CD4-positive, alpha-beta T cell treated with Interferon gamma for 1 hour (primary cell): ENCODE data around the gene KCNK3.

Experiments
- DNase-seq: peaks from one replicate; pipeline ENCODE4 v3.0.0-alpha.2; 2020

Gene KCNK3

DNA sequence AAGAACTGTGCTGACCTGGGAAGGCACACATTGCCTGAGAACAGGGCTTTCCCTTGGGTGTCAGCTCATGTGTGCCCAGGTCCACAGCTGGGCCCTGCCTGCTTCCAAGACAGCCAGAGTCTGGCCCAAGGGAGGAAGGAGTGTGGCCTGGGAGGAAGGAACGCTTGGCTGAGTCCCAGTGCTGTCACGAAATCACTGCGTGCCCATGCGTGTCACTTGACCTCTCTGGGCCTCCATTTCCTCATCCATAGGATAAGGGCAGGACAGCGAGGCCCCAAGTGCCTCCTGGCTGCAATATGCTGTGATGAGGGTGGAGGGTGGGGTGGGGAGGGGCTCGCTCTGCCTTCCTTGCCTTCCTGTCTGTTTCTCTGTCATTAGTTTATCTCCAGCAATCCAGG is 642 bp upstream of the KCNK3 start:
- no peak for DNase-seq

DNA sequence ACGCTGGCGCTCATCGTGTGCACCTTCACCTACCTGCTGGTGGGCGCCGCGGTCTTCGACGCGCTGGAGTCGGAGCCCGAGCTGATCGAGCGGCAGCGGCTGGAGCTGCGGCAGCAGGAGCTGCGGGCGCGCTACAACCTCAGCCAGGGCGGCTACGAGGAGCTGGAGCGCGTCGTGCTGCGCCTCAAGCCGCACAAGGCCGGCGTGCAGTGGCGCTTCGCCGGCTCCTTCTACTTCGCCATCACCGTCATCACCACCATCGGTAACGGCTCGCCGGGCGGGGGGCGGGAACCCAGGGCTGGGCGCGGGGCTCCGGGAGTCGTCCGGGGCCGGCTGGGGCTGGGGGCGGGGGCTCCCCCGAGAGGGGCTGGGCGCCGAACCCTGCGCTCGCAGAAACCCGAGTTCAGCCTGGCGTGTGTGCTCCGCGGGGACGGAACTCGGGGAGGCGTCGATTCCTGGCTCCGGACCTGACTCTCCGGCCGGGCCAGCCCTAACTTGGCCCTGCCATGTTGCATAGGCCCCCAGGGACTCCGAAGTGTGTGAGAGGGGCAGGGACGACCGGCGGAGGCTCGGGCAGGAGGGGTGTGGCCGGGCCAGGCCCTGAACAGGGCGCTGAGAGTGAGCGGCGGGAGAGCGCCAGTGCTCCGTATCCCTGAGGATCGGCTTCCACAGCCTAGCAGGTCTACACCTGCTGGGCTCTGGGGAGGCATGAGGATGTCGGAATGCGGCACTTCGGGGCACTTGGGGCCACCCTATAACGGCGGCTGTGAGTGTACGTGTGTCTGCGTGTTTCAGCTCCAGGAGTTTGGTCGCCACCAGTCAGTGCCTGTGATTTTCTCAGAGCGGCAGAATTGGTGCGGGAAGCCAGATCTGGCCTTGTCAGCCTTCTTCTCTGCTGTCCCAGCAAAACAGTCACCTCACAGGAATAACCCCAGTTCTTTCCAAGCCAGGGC is 651 bp downstream of the KCNK3 start:
- DNase-seq: no peak

DNA sequence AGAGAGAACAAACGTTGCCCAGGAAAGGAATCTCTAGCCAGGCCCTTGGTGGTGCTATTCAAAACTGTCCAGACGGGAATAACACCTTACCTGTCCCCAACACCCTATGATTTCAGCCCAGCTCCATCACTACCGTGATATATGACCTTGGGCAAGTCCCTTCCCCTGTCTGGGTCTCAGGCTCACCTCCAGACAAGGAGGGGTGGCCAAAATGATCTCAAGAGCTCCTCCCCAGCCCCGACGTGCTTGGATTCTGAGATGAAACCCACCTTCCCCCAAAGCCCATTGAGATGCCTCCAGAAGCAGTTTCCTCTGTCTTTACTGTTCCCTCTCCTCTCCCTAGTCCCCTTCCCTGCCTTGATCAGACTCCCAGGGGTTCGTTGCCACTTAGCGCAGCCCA is 1.5 kb downstream of the KCNK3 start:
- no peak for DNase-seq

DNA sequence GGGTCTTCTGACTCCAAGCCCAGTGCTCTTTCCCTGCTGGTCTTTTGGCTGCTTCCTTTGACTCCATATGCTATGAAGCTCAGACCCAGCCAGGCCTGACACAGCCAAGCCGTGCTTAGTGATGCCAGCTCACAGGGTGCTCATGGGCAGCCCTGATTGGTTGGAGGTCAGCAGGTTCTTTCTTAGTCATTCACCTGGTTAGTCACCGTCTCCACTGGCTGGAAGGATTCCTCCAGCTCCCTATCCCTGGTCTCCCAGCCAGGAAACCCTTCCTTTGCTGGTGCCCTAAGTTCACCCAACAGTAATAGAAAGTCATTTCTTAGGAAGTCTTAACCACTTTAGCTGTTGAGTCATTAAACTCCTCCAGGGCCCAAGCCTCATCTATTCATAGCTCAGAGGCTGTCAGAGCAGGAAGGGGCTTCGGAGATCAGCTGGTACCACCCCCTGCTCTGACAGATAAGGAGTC is 3.9 kb downstream of the KCNK3 start:
- no peak for DNase-seq

DNA sequence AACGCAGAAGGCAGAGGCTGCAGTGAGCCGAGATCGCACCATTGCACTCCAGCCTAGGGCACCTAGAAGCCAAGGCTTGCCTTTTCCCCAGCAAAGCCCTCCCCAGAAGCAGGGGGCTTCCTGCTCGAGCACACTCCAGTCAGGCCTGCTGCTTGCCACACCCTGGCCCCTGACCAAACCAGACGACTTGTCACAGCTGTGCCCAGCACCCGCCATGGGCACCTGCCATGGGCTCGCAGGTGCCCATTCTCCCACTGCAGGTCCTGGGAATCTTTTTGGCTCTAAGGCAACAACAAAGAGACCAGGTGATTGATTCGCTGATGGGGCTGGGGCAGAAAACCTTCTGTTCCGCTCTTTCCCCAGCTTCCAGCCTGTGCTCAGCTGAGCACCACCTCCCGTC is 4.9 kb downstream of the KCNK3 start:
- DNase-seq: no peak

DNA sequence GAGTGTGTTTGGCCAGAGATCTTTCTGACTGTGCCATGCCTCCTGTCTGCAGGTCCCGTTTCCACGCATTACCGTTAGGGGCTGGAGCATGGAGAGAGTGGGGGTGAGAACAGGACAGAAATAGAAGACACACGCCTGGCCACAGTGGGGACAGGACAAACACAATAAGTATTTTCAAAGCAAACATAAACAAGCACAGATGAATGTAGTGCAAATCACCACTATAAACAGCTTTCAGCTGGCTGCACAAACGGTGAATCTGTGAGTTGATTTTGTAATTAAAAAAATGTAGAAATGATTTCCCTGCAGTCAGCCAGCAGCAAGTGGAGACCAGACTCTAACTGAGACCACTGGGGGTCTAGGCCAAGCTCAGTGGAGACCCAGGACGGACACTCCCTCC is 6.8 kb downstream of the KCNK3 start:
- DNase-seq: no peak

DNA sequence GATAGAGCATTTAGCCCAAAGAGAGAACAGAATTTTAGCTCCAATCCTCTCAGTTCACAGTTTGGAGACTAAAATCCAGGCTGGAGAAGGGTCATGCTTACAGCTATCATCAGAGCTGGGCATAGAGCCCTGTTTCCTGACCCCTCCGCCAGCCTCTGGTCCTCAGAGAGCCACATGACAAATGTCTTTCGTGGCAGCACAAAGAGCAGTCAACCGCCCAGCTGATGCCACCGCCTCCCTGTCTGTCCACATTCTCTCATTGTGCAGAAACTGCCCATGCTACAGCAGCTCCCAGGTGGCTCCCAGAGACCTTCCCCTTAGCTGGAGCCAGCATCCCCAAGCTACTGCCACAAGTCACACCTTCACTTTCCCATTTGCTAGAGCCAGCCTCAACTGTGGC is 7.6 kb downstream of the KCNK3 start:
- no peak for DNase-seq

DNA sequence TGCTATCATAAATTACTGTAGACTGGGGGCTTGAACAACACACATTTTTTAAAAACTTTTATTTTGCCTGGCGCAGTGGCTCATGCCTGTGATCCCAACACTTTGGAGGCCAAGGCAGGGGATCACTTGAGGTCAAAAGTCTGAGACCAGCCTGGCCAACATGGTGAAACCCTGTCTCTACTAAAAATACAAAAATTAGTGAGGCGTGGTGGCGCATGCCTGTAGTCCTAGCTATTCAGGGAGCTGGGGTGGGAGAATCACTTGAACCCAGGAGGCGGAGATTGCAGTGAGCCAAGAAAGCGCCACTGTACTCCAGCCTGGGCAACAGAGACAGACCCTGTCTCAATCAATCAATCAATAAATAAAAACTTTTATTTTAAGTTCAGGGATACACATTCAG is 9.1 kb downstream of the KCNK3 start:
- no peak for DNase-seq

DNA sequence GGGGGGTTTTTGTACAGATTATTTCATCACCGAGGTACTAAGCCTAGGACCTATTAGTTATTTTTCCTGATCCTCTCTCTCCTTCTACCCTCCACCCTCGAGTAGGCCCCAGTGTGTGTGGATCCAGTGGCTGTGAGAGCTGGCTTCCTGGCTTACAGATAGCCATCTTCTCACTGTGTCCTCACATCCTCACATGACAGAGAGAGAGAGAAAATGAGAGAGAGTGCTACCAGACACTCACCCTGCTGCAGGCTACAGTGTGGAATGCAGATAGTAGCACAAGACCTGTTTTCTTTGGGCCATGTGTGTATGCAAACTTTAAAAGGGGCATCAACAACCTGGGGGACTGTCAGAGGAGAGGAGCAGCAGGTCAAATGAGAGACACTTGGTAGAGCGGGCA is 9.5 kb downstream of the KCNK3 start:
- no peak for DNase-seq

DNA sequence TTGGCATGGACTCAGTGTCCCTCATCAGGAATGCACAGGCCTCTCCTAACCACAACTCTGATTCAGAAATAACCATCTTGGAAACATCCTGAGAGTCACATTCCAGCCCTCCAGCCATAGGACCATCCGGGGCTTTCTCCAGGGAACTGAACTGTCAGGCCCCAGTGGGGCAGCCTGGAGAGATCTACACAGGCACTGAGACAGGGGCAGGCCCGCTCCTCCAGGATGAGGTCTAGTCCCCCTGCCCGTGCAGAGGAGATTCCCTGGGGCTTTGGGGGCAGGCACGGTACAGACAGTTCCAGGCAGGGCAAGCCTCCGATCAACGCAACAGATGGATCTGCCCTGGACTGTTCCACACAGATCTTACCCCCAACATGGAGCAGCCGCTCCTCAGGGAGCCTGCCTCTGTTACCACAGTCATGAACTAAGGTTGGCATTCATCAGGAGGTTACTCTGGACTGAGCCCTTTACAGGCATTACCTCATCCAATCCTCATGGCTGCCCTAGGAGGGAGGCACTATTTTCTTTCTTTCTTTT is 12.0 kb downstream of the KCNK3 start:
- DNase-seq: no peak

DNA sequence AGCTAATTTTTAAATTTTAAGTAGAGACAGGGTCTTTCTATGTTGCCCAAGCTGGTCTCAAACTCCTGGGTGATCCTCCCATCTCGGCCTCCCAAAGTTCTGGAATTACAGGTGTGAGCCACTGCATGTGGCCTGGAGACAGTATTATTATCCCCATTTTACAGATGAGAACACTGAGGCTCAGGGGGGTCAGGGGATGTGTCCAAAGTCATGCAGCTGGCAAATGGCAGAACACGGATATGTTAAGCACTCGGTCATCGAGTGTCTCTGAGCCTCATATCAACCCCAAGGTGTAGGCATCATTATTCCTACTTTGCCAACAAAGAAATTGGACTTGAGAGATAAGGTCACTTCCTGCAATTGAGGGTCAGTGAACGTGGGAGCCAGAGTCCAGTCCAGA is 12.6 kb downstream of the KCNK3 start:
- no peak for DNase-seq

DNA sequence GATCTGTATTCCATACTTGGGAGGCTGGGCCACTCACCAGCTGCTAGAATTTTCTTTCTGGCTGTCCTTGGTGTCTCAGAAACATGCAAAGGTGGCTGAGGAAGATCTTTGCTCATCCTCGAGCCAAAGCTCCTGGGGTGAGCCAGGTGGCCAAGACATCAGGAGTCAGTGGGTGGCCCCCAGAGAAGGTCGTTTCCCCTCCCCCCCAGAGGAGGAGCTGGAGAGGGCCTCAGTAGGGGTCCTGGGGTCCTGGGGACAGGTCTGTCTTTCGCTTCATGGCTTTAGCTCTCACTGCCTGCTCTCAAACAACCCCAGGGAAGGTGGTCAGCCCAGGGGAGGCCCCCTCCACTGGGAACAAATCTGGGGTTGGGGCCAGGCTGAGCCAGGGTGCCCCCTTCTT is 13.6 kb downstream of the KCNK3 start:
- no peak for DNase-seq

DNA sequence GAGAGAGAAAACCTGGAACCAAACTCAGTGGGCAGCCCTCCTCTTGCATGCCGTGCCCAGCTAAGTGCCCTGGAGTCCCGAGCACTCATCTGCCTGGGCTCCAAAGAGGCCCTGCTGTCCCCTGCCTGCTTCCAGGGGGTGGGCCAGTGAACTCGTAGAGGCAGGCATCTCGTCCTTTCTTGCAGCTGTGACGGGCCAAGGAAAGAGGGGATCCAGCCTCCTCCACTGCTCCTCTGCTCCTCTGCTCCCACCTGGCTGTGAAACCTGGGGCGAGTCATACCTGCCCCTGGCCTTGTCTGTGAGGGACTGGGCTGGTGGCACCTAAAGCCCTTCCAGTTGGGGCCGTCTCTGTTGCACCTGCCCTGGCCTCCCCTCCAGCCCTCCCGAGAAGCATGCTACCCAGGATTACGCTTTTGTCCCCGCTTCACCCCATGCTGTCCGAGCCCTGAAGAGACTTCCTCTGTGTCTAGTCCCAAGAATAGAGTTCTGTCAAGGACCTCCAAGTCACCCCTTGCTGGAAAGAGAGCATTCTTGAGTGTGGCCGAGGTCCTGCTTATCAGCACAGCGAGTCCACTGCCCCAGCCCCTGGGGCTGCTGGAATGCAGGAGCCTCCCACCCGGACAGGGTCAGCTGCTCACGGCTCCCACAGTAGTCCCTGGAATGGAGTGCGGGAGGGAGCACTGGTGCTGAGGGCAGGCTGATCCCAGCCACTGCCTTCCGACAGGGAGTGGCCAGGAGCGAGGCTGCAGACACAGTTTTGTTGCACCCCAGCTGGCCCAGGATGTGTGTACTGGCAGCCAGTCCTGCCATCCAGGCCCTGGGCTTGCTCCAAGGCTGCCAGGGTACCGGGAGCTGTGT is 14.3 kb downstream of the KCNK3 start:
- no peak for DNase-seq

DNA sequence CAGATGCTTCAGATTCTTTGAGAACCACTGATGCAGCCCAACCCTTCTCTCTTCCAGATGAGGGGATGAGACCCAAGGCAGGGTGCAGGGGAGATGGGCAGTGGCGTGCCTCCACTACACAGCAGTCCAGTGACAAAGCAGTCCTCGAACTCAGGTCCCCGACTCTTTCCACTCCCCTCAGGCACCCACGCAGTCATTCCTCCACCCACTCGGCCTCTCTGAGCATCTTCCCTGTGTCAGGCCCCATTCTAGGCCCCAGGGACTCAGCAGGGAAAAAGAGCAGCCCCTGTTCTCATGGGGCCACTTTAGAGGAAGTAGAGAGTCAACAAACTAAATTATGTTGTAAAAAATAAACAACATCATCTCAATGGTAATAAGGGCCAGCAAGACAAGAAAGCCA is 15.2 kb downstream of the KCNK3 start:
- DNase-seq: no peak

DNA sequence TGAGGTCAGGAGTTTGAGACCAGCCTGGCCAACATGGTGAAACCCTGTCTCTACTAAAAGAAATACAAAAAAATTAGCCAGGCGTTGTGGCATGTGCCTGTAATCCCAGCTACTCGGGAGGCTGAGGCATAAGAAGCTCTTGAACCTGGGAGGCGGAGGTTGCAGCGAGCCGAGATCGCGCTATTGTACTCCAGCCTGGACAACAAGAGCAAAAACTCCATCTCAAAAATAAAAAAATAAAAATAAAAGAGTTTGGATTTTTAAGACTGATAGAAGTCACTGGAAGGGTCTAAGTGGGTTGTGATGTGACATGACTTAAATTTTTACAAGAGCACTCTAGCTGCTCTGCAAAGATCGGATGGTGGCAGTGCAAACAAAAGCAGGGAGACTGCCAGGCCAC is 15.9 kb downstream of the KCNK3 start:
- no peak for DNase-seq

DNA sequence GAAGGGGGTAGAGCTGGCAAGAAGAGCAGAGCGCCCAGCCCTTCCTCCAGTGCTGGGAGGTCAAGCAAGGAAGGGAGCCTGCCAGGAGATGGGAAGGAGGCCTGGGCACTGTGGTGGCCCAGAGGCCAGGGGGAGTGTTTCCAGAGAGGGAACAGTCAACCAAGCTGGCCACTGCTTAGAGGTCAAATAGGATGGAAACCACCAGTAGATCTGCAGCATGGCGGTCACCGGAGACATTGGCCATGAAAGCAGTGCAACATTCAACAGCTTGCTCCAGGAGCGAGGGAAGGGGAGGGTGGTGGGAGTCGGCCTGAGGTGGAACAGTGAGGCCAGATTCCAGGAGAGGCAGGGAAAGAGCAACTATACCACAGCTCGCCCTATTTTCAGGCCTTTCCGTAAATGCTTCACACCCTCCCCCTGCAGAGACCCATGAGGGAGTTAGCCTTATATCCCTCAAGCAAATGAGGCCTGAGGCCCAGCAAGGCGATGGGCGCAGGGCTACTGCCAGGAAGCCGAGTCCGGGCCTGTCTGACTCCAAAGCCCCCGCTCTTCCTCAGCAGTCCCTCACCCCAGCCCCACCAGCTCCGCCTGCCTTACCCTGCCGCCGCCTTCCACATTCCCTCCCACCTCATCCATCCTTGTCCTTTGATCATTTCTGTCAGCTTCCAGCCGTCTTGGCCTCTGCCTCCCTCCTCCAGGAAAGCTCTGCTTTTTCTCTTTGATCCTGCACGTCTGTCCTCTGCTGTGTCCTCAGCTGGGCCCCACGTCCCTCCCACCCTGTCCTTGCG is 17.0 kb downstream of the KCNK3 start:
- no peak for DNase-seq

DNA sequence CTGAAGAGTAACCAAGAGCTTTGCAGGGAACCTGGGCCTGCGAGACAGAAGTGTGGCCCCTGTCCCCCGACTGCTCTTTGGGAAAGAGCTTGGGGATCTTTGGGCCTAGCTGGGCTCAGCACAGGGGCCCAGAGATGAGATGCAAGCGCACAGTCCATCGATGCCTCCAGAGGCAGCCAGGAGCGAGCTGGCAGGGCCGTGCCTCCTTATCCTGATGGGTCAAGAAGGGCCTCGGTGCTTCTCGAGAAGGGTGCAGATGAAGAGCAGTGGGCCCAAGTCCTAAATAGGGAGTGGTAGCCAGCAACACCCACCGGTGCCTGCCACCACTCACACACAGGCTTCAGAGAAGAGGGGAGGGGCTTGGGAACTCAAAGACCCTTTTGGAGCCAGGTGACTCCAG is 17.6 kb downstream of the KCNK3 start:
- no peak for DNase-seq

DNA sequence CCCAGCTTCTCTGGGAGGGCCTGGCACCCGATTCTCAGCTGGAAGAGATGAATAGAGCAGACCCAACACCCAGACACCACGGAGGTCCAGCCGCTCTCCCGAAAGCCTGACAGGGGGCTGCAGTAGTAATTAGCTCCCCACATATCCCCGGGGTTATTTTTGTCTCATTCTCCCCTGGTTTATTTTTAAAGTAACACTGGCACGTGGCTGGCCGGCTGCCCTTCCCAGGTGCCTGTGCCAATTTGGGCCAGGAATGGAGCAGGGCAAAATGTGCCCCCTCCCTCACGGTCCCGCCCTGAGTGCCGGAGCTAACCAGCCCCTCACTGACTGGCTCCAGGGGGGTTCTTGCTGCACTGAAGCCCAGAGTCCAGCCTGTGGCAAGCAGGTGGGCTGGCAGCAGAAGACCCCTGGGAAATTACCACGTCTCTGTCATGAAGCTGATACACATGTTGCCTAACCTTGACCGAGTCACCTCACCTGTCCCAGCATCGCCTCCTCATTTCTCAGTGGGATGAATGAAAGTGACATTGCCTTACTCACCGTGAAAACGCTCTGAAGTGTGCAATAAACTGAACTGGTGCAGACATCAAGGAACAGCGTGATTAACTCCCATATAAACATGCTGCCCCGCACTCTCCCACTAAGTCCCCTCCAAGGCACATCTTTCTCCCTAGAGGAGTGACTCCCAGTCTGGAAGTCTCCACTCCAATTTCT is 18.4 kb downstream of the KCNK3 start:
- DNase-seq: no peak

DNA sequence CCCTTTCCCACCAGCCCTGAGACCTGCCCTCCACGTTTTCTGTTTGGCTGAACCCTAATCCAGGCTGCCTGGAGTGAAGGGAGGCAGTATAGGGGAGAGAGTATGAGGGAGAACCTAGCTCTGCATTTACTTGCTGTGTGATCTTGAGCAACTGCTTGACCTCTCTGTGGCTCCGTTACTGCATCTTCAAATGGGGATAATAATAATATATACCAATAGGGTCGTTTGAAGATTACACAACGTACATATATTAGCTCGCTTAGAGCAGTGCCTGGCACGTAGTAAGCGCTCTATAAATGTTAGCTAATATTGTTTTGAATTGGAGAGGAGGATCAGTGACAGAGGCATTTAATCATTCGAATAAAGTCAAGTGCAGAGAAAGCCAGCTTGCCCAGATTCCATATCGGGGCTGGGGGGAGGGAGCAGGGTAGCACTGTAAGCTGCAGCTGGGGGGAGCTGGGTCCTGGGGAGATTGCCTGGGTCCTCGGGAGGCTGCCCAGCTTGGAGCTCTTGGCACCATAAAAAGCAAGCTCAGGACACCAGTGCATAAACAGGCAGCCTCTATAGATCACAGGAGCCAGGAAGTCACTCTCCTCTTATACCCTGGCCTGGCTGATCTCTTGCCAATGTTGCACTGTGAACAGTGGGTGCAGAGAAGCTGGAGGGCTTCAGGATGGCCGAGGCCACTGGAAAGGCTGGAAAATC is 19.1 kb downstream of the KCNK3 start:
- no peak for DNase-seq

DNA sequence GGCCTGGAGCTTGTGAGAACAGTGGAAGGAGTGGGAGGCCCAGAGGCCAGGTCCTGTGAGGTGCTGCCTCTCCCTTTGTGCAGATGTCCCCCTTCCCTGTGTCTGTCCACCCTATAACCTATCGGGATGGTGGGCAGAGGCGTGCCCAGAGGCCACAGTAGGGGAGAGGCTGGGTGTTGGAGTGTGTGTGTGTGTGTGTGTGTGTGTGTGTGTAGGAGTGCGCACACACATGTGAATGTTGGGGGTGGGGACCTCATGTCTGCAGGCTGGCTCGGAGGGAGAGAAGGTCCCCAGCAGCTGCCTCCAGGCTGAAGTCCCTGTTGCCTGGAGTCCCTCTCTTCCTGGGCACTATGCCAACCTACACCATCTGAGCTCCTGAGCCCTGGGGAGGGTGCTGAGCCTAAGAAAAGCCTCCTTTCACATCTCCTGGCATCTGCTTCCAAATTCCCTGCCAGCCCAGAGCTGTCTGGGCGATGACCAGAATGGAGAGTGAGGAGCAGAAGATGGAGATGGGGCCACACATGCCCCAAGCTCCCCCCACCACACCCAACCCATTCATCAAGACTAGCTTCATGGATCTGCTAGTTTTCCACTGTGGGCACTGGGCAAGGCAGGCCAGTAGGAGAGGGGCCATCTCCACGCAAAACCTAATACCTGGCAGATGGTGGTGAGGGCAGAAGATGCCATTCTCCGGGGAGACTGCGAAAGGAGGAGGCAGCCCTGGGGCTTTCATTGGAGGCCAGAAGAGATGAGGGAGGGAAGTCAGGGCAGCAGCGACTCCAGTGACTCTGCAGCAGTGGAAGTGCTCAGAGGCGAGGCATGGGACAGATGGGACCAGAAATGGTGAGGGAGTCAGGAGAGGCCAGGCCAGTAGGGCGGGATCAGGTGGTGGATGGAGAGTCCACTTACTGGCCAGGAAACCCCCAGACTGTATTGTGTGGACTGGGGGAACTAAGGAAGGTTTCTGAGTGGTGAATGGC is 20.3 kb downstream of the KCNK3 start:
- no peak for DNase-seq
